HG03039 (cell line): Measurements from ENCODE around the gene PTPN1.
"Not testable (repeated sequence)": the region's sequence is repeated elsewhere in the genome, so short reads cannot be mapped to it uniquely, and the experiment has no call there.

ENCODE experiments used
- ATAC-seq: cut with Tn5 transposase; IDR thresholded peaks from one replicate; pipeline ENCODE4 v1.9.1; 2021; ENCODE audit warnings: mild to moderate bottlenecking, moderate library complexity; ENCODE audit not compliant: unreplicated experiment

The PTPN1 gene

GRCh38 chr20:50527068-50527605 lies 17.0 kb downstream of the PTPN1 start:
- ATAC-seq, result no peak

GRCh38 chr20:50528129-50528528 lies 17.9 kb downstream of the PTPN1 start:
- ATAC-seq, result no peak

GRCh38 chr20:50528804-50529351 lies 18.7 kb downstream of the PTPN1 start:
- ATAC-seq, result no peak

- no peak for ATAC-seq
Observed at GRCh38 chr20:50532221-50532620, 22.0 kb downstream of the PTPN1 start.

GRCh38 chr20:50533061-50533460 lies 22.9 kb downstream of the PTPN1 start:
- no peak for ATAC-seq

GRCh38 chr20:50533464-50533863 lies 23.3 kb downstream of the PTPN1 start:
- no peak for ATAC-seq

- no peak for ATAC-seq
Observed at GRCh38 chr20:50534567-50534966, 24.4 kb downstream of the PTPN1 start.

- no peak for ATAC-seq
Observed at GRCh38 chr20:50535162-50535561, 25.0 kb downstream of the PTPN1 start.

GRCh38 chr20:50536333-50536732 lies 26.1 kb downstream of the PTPN1 start:
- ATAC-seq, result no peak

GRCh38 chr20:50537546-50538201 lies 27.5 kb downstream of the PTPN1 start:
- no peak for ATAC-seq

GRCh38 chr20:50538276-50538675 lies 28.1 kb downstream of the PTPN1 start:
- no peak for ATAC-seq

GRCh38 chr20:50539798-50540197 lies 29.6 kb downstream of the PTPN1 start:
- ATAC-seq, result not testable (repeated sequence)

- no peak for ATAC-seq
Observed at GRCh38 chr20:50540620-50541605, 30.7 kb downstream of the PTPN1 start.

- no peak for ATAC-seq
Observed at GRCh38 chr20:50541606-50542041, 31.4 kb downstream of the PTPN1 start.

GRCh38 chr20:50543326-50543725 lies 33.1 kb downstream of the PTPN1 start:
- no peak for ATAC-seq

- ATAC-seq, result no peak
Observed at GRCh38 chr20:50545126-50545525, 34.9 kb downstream of the PTPN1 start.

GRCh38 chr20:50546729-50547314 lies 36.6 kb downstream of the PTPN1 start:
- ATAC-seq, result no peak

GRCh38 chr20:50547964-50548363 lies 37.8 kb downstream of the PTPN1 start:
- ATAC-seq, result no peak

GRCh38 chr20:50548396-50548795 lies 38.2 kb downstream of the PTPN1 start:
- no peak for ATAC-seq

- ATAC-seq, result no peak
Observed at GRCh38 chr20:50550531-50550930, 40.3 kb downstream of the PTPN1 start.

GRCh38 chr20:50551288-50551687 lies 41.1 kb downstream of the PTPN1 start:
- no peak for ATAC-seq
